Measurements from ENCODE around the gene PIP5K1B.
"Not testable (repeated sequence)": the region's sequence is repeated elsewhere in the genome, so short reads cannot be mapped to it uniquely, and the experiment has no call there.

PIP5K1B gene

DNA sequence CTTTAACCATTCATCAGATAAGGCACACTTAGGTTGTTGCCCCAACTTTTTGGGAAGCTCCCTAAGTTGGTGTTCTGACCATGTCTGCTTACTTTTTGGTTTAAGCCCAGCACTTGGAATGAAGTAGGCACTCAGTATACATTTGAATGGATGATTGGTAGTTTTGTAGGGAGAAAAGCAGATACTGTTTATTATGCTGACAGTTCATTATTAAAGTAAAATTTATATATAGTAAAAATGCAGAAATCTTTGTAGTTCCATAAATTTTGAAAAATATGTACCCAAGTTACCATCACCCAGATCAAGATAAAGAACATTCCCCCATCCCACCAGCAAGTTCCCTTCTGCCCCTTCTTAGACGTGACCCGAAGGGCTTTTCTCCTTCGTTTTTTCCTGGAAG lies 273.5 kb downstream of the PIP5K1B start:
- no peak for DNase-seq (ENCODE audit: low read depth in 2 of 3, low spot score in 1 of 3)

DNA sequence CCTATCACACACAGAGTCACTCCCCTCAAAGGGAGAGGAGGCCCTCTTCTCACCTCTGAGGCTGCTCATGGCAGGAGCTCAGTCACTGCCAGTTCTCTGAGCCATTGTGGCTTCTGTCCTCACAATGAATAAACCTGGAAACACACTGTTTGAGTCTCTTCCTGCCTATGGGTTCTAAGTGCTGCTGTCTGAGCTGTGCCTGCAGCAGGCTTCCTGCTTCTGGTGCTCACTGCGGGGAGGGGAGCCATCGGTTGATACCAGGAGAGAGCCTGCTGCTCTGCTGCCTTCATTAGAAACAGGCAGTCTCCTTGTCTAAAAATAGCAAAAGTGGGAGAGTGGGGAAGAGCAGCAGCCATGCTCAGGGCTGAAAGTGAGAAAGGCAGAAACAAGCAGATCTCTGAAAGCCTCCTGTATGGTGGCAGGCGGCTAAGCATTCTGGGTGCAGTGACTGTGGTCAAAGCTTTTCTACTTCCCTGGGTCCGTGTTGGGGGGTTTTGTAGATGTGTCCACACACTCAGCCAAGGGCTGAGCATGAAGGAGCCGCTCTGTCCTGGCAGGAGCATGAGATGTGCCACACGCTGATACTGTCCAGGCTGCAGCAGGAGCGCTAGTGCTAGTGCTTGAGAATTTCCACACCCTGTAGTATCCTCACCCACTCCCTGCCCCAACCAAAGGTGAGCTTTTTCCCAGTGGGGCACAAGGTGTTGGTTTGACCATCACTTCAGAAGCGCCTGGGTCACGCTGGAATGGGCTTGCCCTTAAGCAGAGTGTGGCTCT lies 274.7 kb downstream of the PIP5K1B start:
- DNase-seq (ENCODE audit: low read depth in 2 of 3, low spot score in 1 of 3) = peak; percentile 13 to 29 (median 25)

DNA sequence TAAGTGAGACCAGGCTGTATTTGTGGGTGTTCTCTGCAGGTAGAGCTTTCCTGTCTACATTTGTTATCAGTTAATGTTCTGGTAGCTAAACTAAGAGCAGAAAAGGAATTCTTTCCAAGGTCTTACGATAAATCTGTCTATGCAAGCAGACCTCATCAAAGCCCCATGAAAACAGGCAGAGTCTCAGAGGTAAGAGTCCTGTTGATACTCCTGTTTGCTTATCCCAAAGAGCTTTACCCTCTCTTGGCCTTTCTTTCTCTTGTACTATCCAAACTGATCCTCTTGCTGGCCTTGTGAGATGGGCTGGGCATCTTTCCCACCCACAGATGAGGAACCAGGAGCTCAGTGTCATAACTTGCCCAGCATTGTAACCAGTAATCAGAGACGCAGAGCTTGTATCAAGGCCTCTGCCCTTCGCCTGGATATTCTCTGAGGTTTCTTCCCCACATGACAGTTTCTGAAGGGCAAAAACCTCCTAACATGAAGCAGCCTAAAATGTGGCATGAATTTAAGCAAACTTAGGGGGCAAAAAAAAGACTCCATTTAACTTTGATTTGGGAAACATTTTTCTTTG lies 275.4 kb downstream of the PIP5K1B start:
- DNase-seq (ENCODE audit: low read depth in 2 of 3, low spot score in 1 of 3) = no peak

DNA sequence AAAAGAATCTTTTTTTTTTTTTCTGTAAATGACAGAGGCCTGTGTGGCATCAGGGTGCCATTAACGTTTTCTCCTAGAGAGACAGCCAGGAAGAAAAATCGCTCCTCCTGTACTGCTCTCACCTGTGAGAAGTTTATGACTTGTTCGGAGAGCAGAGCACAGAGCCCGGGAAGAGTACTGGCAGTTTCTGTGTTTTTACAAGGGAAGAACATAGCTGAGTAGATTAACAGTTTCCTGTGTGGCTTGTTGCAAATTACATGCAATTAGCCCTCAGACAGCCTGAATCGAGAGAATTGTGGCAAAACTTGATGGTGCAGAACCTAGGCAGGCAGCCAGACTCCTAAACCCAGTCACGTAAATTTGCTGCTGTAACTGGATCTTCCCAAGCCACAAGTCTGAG lies 276.7 kb downstream of the PIP5K1B start:
- DNase-seq (ENCODE audit: low read depth in 2 of 3, low spot score in 1 of 3) = no peak

DNA sequence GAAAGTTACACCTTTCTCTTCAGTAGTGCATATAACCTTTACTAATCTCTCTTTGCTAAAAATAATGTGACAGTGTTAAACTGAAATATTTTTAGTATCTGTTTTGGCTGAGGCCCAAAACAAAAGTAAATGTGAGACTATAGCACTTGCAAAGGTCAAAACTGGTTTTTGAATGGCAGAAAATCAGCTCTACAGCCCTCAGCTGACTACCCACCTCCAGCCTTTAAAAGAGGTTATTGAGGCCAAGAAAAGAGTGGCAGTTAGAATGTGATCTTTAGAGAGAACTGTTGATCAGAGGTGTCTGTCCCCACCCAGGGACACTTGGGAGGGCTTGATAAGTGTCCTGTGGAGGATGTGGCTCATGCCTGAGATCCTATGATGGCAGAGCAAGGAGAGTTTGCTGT lies 278.0 kb downstream of the PIP5K1B start:
- DNase-seq (ENCODE audit: low read depth in 2 of 3, low spot score in 1 of 3) = no peak

DNA sequence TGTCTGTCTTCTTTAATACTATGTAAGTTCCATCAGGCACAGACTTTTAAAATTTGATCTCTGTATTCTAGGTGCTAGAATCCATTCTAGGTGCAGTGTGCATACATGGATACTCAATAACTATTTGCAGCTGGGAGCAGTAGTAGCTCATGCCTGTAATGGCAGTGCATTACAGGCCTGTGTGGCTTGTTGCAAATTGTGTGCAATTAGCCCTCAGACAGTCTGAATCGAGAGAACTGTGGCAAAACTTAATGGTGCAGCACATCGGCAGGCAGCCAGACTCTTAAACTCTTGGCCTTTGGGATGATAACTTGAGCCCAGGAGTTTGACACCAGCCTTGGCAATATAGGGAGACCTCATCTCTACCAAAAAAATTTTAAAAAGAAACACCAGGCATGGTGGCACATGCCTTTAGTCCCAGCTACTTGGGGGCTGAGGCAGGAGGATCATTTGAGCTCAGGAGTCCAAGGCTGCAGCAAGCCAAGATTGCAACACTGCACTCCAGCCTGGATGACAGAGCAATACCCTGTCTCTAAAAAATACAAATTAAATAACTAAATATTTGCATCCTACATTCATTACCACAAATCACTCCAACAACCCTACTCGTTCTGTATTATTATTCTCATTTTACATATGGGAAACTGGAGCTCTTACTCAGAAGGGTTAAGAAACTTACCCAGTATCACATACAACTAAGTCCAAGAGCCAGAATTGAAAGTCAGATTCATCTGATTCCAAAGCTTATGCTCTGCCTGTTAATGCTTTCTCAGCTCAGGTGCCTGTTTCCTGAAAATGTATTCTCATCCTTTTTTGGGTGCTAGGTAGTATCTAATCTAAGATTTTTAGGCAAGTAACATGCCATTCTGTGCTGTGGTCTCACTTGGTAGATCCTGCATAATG lies 278.7 kb downstream of the PIP5K1B start:
- no peak for DNase-seq (ENCODE audit: low read depth in 2 of 3, low spot score in 1 of 3)

DNA sequence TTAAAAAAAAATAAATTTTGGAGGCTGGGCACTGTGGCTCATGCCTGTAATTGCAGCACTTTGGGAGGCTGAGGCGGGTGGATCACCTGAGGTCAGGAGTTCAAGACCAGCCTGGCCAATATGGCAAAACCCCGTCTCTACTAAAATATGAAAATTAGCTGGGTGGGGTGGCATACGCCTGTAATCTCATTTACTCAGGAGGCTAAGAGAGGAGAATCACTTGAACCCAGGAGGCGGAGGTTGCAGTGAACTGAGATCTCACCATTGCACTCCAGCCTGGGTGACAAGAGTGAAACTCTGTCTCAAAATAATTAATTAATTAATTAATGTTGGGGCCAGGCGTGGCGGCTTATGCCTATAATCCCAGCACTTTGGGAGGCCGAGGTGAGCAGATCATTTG lies 281.9 kb downstream of the PIP5K1B start:
- not testable (repeated sequence) for DNase-seq (ENCODE audit: low read depth in 2 of 3, low spot score in 1 of 3)

DNA sequence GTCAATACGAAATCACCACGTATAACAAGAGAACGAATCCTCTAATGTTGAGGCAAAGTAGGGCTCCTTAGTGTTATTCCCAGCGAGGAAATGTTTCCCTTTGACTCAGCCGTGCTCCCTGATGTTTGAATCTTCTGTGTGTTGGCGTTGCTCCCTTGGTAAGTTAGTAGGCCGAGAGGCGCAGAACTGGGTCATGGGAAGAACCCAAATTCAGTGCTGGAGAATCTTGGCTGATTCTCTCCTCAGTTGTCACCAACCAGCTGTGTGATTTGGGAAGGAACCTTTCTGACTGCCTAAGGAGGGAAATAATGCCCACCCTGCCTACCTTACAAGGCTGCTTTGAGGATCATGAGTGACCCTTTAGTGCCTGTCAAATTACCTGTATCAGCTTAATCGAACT lies 286.4 kb downstream of the PIP5K1B start:
- DNase-seq (ENCODE audit: low read depth in 2 of 3, low spot score in 1 of 3) = no peak

DNA sequence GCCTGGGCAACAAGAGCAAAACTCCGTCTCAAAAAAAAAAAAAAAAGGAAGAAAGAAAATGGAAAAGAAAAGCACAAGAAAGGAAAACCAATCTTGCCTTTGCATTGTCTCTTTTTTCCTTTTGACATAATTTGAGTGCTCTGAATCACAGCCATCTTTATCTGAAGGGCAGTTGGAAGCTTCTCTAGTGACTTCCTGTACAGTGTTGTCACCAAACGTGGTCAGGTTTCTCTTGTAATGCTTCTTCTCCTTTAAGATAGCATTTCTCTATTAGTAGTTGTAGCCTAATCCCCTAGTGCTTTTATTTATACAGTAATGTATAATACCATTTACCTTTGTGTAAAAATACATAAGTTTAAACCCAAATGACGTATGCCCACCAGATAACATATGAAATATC lies 290.7 kb downstream of the PIP5K1B start:
- no peak for DNase-seq (ENCODE audit: low read depth in 2 of 3, low spot score in 1 of 3)

DNA sequence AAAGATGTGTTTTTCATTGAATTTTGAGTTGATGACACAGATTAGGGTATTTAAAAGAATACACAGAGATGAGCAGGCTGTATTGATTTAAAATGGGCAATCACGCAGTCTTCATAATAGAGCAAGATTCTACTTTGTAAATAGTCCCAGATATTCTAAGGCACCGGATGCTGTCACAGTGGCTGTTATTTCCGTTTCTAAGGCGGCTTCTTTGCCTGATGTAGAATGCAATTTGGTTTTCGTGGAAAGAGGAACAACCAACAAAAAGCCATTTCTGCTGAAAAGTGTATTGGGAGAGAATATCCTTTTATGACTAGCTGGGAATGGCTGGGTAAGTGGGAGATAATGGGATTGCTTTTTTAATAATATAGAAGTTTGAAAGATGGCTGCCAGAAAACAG lies 291.4 kb downstream of the PIP5K1B start:
- no peak for DNase-seq (ENCODE audit: low read depth in 2 of 3, low spot score in 1 of 3)

DNA sequence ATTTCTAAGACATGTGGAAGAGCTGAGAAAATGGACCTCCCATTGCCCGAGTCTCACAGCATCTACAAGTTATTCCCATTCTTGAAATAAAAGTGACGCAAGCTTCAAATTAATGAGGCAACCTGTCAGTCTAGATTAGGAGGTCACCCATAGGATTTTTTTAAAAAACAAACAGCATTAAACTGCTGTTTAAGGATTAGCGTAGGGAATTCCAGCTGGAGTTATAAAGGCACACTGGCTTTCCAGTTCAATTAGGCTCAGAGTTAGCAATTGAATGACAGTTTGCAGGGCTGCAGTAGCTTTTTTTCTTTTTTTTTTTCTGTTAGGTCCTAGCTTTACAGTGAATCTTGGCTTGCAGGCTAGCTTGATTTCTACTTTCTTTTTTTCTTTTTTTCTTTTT lies 292.6 kb downstream of the PIP5K1B start:
- DNase-seq (ENCODE audit: low read depth in 2 of 3, low spot score in 1 of 3) = no peak

DNA sequence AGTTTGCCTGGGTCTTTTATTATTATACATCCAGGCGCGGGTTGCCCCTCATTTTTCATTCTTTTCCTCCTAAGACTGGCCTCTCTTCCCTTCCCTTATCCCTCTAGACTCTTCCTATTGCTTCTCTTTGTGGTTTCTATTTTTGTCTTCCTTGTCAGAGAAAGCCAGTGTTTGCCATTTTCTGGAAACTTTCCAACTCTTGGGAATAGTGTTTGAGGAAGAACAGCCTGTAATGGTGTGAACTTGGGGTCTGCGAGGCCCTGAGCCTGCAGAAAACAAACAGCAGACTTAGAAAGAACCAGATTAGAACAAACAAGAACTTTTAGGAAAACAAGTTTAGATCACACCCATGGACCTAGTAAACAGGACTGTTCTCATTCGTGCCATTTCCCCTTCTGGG lies 293.3 kb downstream of the PIP5K1B start:
- no peak for DNase-seq (ENCODE audit: low read depth in 2 of 3, low spot score in 1 of 3)

DNA sequence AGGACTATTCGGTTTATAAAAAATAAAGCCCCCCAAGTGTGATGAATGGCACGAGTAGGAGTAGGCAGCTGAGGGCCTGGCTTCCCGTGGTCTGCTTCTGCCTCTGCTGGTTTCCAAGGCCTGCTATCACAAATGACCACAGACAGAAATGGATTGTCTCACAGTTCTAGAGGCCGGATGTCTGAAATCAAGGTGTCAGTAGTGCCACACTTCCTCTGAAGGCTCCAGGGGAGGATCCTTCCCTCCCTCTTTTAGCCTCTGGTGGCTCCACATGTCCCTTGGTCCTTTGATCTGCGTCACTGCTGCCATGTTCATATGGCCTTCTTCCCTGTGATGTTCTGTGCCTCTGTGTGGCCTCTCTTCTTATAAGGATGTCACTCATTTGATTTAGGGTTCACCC lies 293.8 kb downstream of the PIP5K1B start:
- no peak for DNase-seq (ENCODE audit: low read depth in 2 of 3, low spot score in 1 of 3)

DNA sequence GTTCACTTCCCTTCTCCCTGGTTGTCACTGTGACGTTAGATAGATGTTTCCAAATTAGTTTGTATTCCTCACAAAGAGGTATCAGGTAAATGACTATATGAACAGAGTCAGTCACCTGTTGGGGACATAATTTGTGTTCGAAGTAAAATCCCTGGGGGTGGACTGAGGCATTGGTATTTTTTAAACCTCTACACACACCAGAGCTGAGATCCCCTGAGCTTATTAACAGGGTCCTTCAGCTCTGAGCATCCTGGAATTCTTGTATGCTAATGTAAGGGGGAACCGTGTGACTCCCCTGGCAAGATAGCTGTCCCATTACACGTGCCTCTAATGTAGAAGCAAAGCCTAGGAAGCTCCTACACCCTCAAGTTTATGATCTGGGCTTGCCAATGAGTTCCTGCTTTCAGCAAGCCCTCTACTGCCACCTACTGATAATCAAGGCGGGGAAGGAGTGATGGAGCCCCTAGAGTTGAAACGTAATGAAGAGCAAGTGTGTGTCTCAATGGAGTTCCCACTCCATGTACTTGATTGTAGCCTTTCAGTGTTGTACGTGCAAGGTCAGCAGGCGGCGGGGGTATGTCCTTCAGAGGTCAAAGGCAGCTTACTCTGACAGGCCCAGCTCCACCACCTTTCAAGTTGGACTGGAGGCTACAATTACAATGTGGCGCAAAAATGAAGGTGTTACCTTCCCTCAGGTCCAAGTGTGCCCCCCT lies 294.5 kb downstream of the PIP5K1B start:
- peak; percentile 47 to 69 (median 51) for DNase-seq (ENCODE audit: low read depth in 2 of 3, low spot score in 1 of 3)

DNA sequence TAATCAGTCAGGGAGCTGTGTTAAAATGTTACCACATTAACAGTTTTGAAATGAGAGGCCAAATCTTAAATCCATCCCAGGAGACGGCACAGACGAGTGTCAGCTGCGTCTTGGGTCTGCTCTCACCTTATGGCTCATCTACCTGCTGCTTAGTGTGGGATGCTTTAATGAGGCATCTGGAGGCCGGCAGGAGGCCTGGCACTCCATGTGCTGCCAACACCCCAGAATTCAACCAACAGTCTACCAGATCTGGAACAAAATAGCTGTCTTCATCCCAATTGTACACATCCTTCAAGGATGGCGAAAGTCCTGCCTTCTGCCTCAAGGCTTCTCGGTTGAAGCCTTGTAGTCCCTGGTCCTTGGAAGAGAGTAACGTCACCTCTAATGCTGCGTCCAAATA lies 296.9 kb downstream of the PIP5K1B start:
- no peak for DNase-seq (ENCODE audit: low read depth in 2 of 3, low spot score in 1 of 3)

DNA sequence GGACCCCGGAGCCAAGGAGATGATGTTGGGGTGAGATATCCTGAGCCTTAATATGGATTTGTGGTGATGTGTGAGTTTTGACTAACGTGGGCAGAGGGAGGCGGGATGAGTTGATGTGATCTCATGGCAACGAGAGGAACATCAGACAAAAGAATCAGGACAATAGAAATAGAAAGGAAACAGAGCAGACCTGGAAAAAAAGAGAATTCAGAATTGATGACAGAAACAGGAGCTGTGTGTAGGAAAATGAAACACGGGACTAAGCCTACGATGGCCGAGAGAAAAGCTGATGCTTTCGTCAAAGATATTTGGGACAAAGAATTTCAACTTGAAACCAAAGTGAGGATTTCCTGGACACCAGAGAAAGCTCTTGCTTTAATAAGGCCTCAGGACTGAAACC lies 298.0 kb downstream of the PIP5K1B start:
- DNase-seq (ENCODE audit: low read depth in 2 of 3, low spot score in 1 of 3) = no peak

DNA sequence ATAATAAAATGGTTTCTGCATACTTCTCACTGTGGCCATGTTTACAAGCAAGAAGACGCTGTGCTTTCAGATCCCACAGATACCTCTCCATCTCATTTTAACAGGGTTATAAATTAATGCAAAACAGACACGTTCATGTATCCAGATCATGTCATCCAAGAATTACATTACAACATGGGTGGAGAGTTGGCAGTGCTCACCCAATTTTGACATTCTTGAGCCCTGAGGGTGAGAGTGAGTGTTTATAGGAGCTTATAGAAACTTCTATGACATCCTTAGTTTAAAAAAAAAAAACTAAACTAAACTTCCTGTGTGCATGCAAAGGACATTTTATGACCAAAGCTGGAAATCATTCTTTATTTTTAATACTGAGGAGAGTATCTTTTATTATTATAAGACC lies 299.8 kb downstream of the PIP5K1B start:
- DNase-seq (ENCODE audit: low read depth in 2 of 3, low spot score in 1 of 3) = no peak

DNA sequence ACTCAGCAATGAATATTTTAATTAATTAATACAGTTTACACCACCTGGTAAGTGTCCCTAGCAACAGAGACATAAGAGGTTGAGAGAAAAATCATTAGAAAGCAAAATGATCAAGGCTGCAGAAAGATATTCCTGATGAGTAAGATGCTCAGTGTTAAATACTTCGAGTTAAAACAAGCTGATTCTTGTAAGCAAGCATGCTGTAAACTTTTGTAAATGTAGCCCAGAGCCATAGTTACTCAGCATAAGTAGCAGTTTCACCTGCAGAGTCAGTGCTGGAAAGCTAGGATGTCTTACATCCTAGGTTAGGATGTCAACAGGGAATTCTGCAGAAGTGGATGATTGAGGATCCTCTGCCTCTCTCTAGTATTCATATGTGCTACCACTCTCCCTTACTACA lies 304.7 kb downstream of the PIP5K1B start:
- DNase-seq (ENCODE audit: low read depth in 2 of 3, low spot score in 1 of 3) = no peak

DNA sequence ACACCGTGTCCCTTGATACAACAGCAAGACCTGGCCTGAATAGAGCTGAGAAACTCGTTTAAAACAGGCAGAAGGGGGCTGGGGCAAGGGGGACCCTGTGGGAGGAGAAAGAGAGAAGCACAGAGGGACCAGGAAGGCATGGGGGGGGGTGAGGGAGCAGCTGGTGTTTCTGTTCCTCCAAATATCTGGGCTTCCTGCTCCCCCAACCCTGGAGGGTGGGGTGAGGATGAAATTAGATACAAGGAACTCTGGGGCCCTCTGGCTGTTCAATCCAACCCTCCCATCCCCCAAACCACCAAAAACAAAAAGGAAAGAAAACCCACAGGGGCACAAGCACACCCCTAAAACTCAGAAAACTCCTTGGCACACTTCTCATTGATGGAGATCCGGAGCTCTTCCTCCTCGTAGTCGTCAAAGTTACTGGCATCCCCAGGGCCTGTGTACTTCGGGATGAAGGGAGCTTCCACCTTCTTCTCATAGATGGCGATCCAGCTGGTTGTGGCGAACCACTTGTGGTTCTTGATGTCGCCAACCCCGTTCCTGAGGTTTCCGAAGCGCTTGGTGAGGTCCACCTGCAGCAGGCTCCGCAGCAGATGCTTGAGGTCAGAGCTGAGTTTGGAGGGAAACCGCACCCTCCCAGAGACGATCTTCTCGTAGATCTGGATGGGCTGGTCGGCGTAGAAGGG lies 307.8 kb downstream of the PIP5K1B start:
- DNase-seq (ENCODE audit: low read depth in 2 of 3, low spot score in 1 of 3) = no peak

DNA sequence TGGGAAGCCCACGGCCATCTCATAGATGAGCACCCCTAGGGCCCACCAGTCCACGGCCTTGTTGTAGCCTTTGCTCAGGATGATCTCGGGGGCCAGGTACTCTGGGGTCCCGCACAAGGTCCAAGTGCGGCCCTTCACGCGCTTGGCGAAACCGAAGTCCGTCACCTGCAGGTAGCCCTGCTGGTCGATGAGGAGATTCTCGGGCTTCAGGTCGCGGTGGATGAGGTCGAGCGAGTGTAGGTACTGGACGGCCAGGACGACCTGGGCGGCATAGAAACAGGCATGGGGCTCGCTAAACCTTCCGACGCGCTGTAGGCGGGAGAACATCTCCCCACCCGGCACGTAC lies 308.3 kb downstream of the PIP5K1B start:
- DNase-seq (ENCODE audit: low read depth in 2 of 3, low spot score in 1 of 3) = no peak

DNA sequence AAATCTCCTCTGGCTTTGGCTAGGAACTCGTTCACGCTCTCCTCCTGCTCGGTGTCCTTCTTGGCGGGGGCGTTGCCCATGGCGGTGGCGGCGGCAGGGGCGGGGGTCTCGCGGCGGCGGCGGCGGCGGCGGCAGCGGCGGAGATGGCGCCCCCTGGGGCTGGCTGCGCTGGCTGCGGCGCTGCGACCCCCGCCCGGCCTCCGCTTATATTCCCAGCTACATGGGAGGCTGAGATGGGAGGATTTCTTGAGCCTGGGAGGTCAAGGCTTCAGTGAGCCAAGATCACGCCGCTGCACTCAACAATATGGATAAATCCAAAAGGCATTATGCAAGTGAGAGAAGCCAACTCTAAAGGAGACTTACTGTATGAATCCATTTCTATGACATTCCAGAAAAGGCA lies 309.0 kb downstream of the PIP5K1B start, which contains the start of gene PRKACG:
PRKACG (minus strand) TSS at position 101 of the 400 bp plus-strand sequence; CDS start at position 80, 21 bp downstream.
- DNase-seq (ENCODE audit: low read depth in 2 of 3, low spot score in 1 of 3) = no peak
